8988T (cell line): ENCODE results near the gene CREB1.

ENCODE experiments used
- DNase-seq: peaks from one replicate; pipeline ENCODE4 v3.0.0; 2011

Gene CREB1

GRCh38 chr2:207546822-207547221 lies 17.1 kb downstream of the CREB1 start:
- DNase-seq, result no peak

- DNase-seq, result no peak
Observed at GRCh38 chr2:207549145-207549544, 19.4 kb downstream of the CREB1 start.

GRCh38 chr2:207558079-207558491 lies 28.3 kb downstream of the CREB1 start:
- DNase-seq, result no peak

- no peak for DNase-seq
Observed at GRCh38 chr2:207561386-207562080, 31.8 kb downstream of the CREB1 start.

- no peak for DNase-seq
Observed at GRCh38 chr2:207565736-207566500, 36.2 kb downstream of the CREB1 start.

- no peak for DNase-seq
Observed at GRCh38 chr2:207567671-207568070, 37.9 kb downstream of the CREB1 start.

- DNase-seq, result no peak
Observed at GRCh38 chr2:207571370-207571769, 41.6 kb downstream of the CREB1 start.

GRCh38 chr2:207584952-207585351 lies 55.2 kb downstream of the CREB1 start:
- DNase-seq, result no peak

- DNase-seq, result no peak
Observed at GRCh38 chr2:207587305-207587704, 57.5 kb downstream of the CREB1 start.

GRCh38 chr2:207589143-207589542 lies 59.4 kb downstream of the CREB1 start:
- no peak for DNase-seq

GRCh38 chr2:207593277-207593676 lies 63.5 kb downstream of the CREB1 start:
- no peak for DNase-seq

- DNase-seq, result no peak
Observed at GRCh38 chr2:207594264-207594663, 64.5 kb downstream of the CREB1 start.

GRCh38 chr2:207594731-207595130 lies 65.0 kb downstream of the CREB1 start:
- no peak for DNase-seq

- DNase-seq, result no peak
Observed at GRCh38 chr2:207599636-207600035, 69.9 kb downstream of the CREB1 start.

GRCh38 chr2:207600231-207600630 lies 70.5 kb downstream of the CREB1 start:
- no peak for DNase-seq

- DNase-seq, result no peak
Observed at GRCh38 chr2:207601774-207602173, 72.0 kb downstream of the CREB1 start.

GRCh38 chr2:207603486-207603885 lies 73.7 kb downstream of the CREB1 start:
- DNase-seq, result no peak

- DNase-seq, result no peak
Observed at GRCh38 chr2:207606399-207606798, 76.6 kb downstream of the CREB1 start.

GRCh38 chr2:207606829-207607228 lies 77.1 kb downstream of the CREB1 start:
- no peak for DNase-seq

- no peak for DNase-seq
Observed at GRCh38 chr2:207612714-207613113, 83.0 kb downstream of the CREB1 start.

- no peak for DNase-seq
Observed at GRCh38 chr2:207614824-207615223, 85.1 kb downstream of the CREB1 start.

GRCh38 chr2:207616185-207616584 lies 86.4 kb downstream of the CREB1 start:
- no peak for DNase-seq

GRCh38 chr2:207617011-207617671 lies 87.4 kb downstream of the CREB1 start:
- peak; percentile 33 for DNase-seq

GRCh38 chr2:207619764-207620203 lies 90.0 kb downstream of the CREB1 start:
- no peak for DNase-seq
